DND-41 (cell line): ENCODE measurements around the gene ARHGAP30.

Source experiments
- CTCF ChIP-seq: IDR thresholded peaks from 2 replicates; pipeline ENCODE4 v1.5.1; 2012; ENCODE audit warnings: borderline replicate concordance, low read length, moderate library complexity, mild to moderate bottlenecking; ENCODE audit not compliant: poor library complexity, severe bottlenecking; ENCODE audit errors: extremely low read depth
- EZH2 ChIP-seq: IDR thresholded peaks from 3 replicates; pipeline ENCODE4 v1.6.1; 2012; ENCODE audit warnings: borderline replicate concordance, low read depth, mild to moderate bottlenecking, moderate library complexity, low read length, inconsistent platforms; ENCODE audit not compliant: severe bottlenecking

- TF ChIP-seq CTCF (peak; percentile 4), EZH2 (no peak)
These were observed 48.3 kb upstream of the ARHGAP30 start, which contains the start of the genes NIT1 and PFDN2 for GRCh38 chr1:161117759-161118581.
